A673 (cell line): Measurements from ENCODE around the gene SIRT2. TPM values are rescaled to one million over a fixed set of nuclear protein-coding genes. Genes with fewer than 3 reads are reported as not detected.
"Not testable (repeated sequence)": the region's sequence is repeated elsewhere in the genome, so short reads cannot be mapped to it uniquely, and the experiment has no call there.

ENCODE experiments used
- BruUV-seq: library from RNA; stranded (reverse); fragments of 400-500 nt; replicated peaks from 2 replicates; lab custom pipeline; 2021; lab: Mats Ljungman, UMichigan
- CTCF ChIA-PET: fragments of 300-600 bp; sonication (Branson Sonifier 250); formaldehyde crosslinking; loops from one replicate; lab custom pipeline; 2022; ENCODE audit warnings: antibody characterized with exemption; lab: Charles Lee
- POLR2A ChIA-PET: fragments of 300-600 bp; sonication (Branson Sonifier 250); formaldehyde crosslinking; loops from one replicate; lab custom pipeline; 2022; ENCODE audit warnings: antibody characterized with exemption; ENCODE audit not compliant: low non-redundant PET; lab: Charles Lee
- DNase-seq: peaks from one replicate; pipeline ENCODE4 v3.0.0-alpha.2; 2015; ENCODE audit warnings: low spot score
- H3K27ac ChIP-seq: fragments of 200-600 bp; sonication (generic); 2 replicates; pipeline ENCODE4 v1.5.1; 2016; ENCODE audit warnings: mixed run types, low read depth, mild to moderate bottlenecking, mixed read lengths, antibody characterized with exemption, low read length; ENCODE audit not compliant: poor library complexity, severe bottlenecking
- H3K27me3 ChIP-seq: fragments of 200-600 bp; sonication (generic); replicated peaks from 2 replicates; pipeline ENCODE4 v1.6.1; 2017; ENCODE audit warnings: mixed run types, low read depth, mild to moderate bottlenecking, mixed read lengths, antibody characterized with exemption, low read length; ENCODE audit not compliant: insufficient read depth, poor library complexity
- H3K36me3 ChIP-seq: fragments of 200-600 bp; sonication (generic); 2 replicates; pipeline ENCODE4 v1.6.1; 2016; ENCODE audit warnings: mixed run types, mild to moderate bottlenecking, mixed read lengths, antibody characterized with exemption, low read length; ENCODE audit not compliant: insufficient read depth, poor library complexity, severe bottlenecking
- H3K4me1 ChIP-seq: fragments of 200-600 bp; sonication (generic); 2 replicates; pipeline ENCODE4 v1.6.1; 2017; ENCODE audit warnings: mixed run types, mild to moderate bottlenecking, mixed read lengths, antibody characterized with exemption, low read length; ENCODE audit not compliant: insufficient read depth, poor library complexity, severe bottlenecking
- H3K4me3 ChIP-seq: fragments of 200-600 bp; sonication (generic); 2 replicates; pipeline ENCODE4 v1.5.1; 2016; ENCODE audit warnings: low read depth, mixed run types, mild to moderate bottlenecking, mixed read lengths, low read length; ENCODE audit not compliant: poor library complexity, severe bottlenecking
- H3K9me3 ChIP-seq: fragments of 200-600 bp; sonication (generic); 2 replicates; pipeline ENCODE4 v1.6.1; 2016; ENCODE audit warnings: mixed run types, low read depth, mild to moderate bottlenecking, mixed read lengths, antibody characterized with exemption, low read length; ENCODE audit not compliant: poor library complexity, severe bottlenecking
- EZH2 ChIP-seq: fragments of 200-600 bp; sonication (generic); IDR thresholded peaks from 2 replicates; pipeline ENCODE4 v1.6.1; 2017; ENCODE audit warnings: borderline replicate concordance, low read depth, mild to moderate bottlenecking, mixed read lengths, antibody characterized with exemption, low read length; ENCODE audit not compliant: poor library complexity, severe bottlenecking
- intact Hi-C: fragments of 100-400 bp; cut with micrococcal nuclease; formaldehyde crosslinking; loops from one replicate; pipeline ENCODE4 v1.10.0; 2022; ENCODE audit not compliant: unreplicated experiment
- total RNA-seq: library from RNA; stranded (reverse); gene quantifications from 2 replicates; pipeline ENCODE4 v1.2.3, GENCODE V29; 2021
- TF ChIP-seq, protein P1 (sequence below): fragments of 300-800, 200-600 bp; sonication (generic); conservative IDR thresholded peaks from 2 replicates; pipeline ENCODE4 v1.5.1; 2017; ENCODE audit warnings: low read depth, mild to moderate bottlenecking, antibody characterized with exemption, low read length, moderate library complexity, mixed read lengths

SIRT2 gene
- total RNA-seq, 1 experiment from 2014 or later: 32.2 TPM

DNA sequence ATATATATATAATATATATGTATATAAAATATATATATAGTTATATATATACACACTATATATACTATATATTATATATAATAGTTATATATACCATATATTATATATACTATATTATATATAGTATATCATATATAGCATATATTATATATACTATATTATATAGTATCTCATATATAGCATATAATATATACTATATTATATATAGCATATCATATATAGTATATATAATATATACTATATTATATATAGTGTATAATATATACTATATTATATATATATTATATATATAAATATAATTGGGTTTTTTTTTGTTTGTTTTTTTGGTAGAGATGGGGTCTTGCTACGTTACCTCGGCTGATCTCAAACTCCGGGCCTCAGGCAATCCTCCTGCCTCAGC, 38.0 kb downstream of the SIRT2 start:
- POLR2A ChIA-PET: interaction anchor here (0.6 kb wide), 1 partner anchor 13 kb away, joined by 5 read pairs; no protein-coding TSS in a partner anchor
- Histone ChIP-seq H3K27ac (no peak overlapping the region), H3K27me3 (no peaks in the 10 kb centered on the region), H3K9me3 (no peaks in the 10 kb centered on the region), H3K4me1 (peaks cover 10% of the 10 kb centered on the region), H3K36me3 (no peaks in the 10 kb centered on the region), H3K4me3 (no peak overlapping the region)
- no TSS peak for BruUV-seq
- no peak for TF ChIP-seq EZH2
- TF ChIP-seq, protein P1, sequence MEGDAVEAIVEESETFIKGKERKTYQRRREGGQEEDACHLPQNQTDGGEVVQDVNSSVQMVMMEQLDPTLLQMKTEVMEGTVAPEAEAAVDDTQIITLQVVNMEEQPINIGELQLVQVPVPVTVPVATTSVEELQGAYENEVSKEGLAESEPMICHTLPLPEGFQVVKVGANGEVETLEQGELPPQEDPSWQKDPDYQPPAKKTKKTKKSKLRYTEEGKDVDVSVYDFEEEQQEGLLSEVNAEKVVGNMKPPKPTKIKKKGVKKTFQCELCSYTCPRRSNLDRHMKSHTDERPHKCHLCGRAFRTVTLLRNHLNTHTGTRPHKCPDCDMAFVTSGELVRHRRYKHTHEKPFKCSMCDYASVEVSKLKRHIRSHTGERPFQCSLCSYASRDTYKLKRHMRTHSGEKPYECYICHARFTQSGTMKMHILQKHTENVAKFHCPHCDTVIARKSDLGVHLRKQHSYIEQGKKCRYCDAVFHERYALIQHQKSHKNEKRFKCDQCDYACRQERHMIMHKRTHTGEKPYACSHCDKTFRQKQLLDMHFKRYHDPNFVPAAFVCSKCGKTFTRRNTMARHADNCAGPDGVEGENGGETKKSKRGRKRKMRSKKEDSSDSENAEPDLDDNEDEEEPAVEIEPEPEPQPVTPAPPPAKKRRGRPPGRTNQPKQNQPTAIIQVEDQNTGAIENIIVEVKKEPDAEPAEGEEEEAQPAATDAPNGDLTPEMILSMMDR: no peak
- intact Hi-C loops: no loop called here
- no peak for DNase-seq
- CTCF ChIA-PET: no interaction called here

DNA sequence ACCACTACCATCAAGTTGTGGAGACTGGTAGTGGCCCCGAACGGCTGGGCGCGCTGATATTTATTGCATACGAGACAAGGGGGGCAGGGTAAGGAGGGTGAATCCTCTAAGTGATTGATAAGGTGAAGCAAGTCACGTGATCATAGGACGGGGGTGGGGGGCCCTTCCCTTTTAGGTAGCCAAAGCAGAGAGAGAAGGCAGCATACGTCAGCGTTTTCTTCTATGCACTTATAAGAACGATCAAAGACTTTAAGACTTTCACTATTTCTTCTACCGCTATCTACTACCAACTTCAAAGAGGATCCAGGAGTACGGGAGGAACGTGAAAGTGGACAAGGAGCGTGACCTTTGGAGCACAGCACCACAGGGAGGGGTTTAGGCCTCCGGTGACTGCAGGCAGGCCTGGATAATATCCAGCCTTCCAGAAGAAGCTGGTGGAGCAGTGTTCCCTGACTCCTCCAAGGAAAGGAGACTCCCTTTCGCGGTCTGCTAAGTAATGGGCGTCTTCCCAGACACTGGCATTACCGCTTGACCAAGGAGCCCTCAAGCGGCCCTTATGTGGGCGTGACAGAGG, 39.7 kb downstream of the SIRT2 start:
- DNase-seq, intact Hi-C loops, H3K4me3 ChIP-seq, BruUV-seq, H3K27ac ChIP-seq, H3K36me3 ChIP-seq, POLR2A ChIA-PET, CTCF ChIA-PET, H3K9me3 ChIP-seq, H3K27me3 ChIP-seq: not testable (repeated sequence)
- peaks cover 10% of the 10 kb centered on the region for H3K4me1 ChIP-seq

DNA sequence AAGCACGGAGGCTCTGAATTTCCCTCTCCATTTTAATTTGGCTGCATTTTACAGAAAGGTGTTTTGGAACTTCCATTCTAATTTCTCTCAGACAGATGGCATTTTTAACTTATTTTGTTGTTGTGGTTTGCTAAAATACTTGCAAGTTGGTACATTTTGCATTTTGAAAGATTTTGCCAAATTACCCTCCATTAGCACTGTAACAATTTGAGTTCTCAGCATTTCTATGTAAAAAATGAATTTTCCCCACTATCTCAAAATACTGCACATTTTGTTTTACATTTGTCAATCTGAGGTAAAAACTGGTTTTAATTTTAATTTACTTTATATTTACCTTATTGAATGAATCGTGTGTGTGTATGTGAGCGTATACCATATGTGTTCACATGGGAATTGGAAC, 42.6 kb downstream of the SIRT2 start:
- H3K9me3 ChIP-seq: no peaks in the 10 kb centered on the region
- no TSS peak for BruUV-seq
- CTCF ChIA-PET: no interaction called here
- POLR2A ChIA-PET: no interaction called here
- no peak overlapping the region for H3K27ac ChIP-seq
- no peak for TF ChIP-seq EZH2
- TF ChIP-seq, protein P1: no peak
- H3K4me3 ChIP-seq: no peak overlapping the region
- no peaks in the 10 kb centered on the region for H3K4me1 ChIP-seq
- H3K36me3 ChIP-seq: no peaks in the 10 kb centered on the region
- H3K27me3 ChIP-seq: no peaks in the 10 kb centered on the region
- no peak for DNase-seq
- intact Hi-C loops: no loop called here

DNA sequence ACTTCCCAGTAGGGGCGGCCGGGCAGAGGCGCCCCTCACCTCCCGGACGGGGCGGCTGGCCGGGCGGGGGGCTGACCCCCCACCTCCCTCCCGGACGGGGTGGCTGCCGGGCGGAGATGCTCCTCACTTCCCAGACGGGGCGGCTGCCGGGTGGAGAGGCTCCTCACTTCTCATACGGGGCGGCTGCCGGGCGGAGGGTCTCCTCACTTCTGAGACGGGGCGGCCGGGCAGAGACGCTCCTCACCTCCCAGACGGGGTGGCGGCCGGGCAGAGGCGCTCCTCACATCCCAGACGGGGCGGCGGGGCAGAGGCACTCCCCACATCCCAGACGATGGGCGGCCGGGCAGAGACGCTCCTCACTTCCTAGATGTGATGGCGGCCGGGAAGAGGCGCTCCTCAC, 43.7 kb downstream of the SIRT2 start:
- POLR2A ChIA-PET, BruUV-seq, H3K27me3 ChIP-seq, intact Hi-C loops, H3K9me3 ChIP-seq, DNase-seq, H3K27ac ChIP-seq, H3K4me3 ChIP-seq, H3K4me1 ChIP-seq, CTCF ChIA-PET, H3K36me3 ChIP-seq: not testable (repeated sequence)

DNA sequence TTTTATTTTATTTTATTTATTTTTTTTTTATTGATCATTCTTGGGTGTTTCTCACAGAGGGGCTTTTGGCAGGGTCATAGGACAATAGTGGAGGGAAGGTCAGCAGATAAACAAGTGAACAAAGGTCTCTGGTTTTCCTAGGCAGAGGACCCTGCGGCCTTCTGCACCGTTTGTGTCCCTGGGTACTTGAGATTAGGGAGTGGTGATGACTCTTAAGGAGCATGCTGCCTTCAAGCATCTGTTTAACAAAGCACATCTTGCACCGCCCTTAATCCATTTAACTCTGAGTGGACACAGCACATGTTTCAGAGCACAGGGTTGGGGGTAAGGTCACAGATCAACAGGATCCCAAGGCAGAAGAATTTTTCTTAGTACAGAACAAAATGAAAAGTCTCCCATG, 44.5 kb downstream of the SIRT2 start:
- CTCF ChIA-PET, BruUV-seq, DNase-seq, H3K9me3 ChIP-seq, POLR2A ChIA-PET, H3K36me3 ChIP-seq, intact Hi-C loops, H3K27ac ChIP-seq, H3K27me3 ChIP-seq, H3K4me3 ChIP-seq, H3K4me1 ChIP-seq: not testable (repeated sequence)
